Choroid plexus epithelial cell (primary cell): ENCODE data around the gene IGSF23.
"Not testable (repeated sequence)": the region's sequence is repeated elsewhere in the genome, so short reads cannot be mapped to it uniquely, and the experiment has no call there.

Experiments
- DNase-seq: peaks from one replicate; pipeline ENCODE4 v3.0.0-alpha.2; 2010; ENCODE audit warnings: low read depth
- H3K4me3 ChIP-seq: 2 replicates; pipeline ENCODE4 v1.5.1; 2011; ENCODE audit warnings: low read depth, mild to moderate bottlenecking, control low read depth, low read length, moderate library complexity
- TF ChIP-seq, protein P1 (sequence below): conservative IDR thresholded peaks from 2 replicates; pipeline ENCODE4 v1.5.1; 2011; ENCODE audit warnings: low read depth, mild to moderate bottlenecking, control low read depth, inconsistent platforms, low read length, moderate library complexity

Gene IGSF23

GRCh38 chr19:44587963-44588770, 25.2 kb upstream of the IGSF23 start:
- TF ChIP-seq, protein P1, sequence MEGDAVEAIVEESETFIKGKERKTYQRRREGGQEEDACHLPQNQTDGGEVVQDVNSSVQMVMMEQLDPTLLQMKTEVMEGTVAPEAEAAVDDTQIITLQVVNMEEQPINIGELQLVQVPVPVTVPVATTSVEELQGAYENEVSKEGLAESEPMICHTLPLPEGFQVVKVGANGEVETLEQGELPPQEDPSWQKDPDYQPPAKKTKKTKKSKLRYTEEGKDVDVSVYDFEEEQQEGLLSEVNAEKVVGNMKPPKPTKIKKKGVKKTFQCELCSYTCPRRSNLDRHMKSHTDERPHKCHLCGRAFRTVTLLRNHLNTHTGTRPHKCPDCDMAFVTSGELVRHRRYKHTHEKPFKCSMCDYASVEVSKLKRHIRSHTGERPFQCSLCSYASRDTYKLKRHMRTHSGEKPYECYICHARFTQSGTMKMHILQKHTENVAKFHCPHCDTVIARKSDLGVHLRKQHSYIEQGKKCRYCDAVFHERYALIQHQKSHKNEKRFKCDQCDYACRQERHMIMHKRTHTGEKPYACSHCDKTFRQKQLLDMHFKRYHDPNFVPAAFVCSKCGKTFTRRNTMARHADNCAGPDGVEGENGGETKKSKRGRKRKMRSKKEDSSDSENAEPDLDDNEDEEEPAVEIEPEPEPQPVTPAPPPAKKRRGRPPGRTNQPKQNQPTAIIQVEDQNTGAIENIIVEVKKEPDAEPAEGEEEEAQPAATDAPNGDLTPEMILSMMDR, result peak; percentile 53
- peak; percentile 92 for DNase-seq
- H3K4me3 ChIP-seq, result no peak overlapping the region

GRCh38 chr19:44588771-44589112, 24.6 kb upstream of the IGSF23 start:
- no peak overlapping the region for H3K4me3 ChIP-seq
- TF ChIP-seq, protein P1, result no peak
- DNase-seq, result no peak

- no peak for DNase-seq
- H3K4me3 ChIP-seq, result no peak overlapping the region
- TF ChIP-seq, protein P1, result no peak
Measured at GRCh38 chr19:44590245-44591059, 22.9 kb upstream of the IGSF23 start.

GRCh38 chr19:44591340-44591993, 21.9 kb upstream of the IGSF23 start:
- DNase-seq, H3K4me3 ChIP-seq: not testable (repeated sequence)

DNA sequence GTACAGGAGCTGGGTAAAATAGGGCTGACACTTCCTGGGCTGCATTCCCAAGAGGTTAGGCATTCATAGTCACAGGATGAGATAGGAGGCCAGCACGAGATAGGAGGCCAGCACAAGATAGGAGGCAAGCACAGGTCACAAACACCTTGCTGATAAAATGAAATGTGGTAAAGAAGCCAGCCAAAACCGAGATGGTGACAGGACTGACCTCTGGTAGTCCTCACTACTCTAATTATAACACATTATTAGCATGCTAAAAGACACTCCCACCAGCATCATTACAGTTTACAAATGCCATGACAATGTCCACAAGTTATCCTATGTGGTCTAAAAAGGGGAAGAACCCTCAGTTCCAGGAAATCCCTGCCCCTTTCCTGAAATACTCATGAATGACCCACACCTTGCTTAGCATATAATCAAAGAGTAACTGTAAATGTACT, 20.9 kb upstream of the IGSF23 start:
- no peak for DNase-seq
- TF ChIP-seq, protein P1, result no peak
- no peak overlapping the region for H3K4me3 ChIP-seq

- TF ChIP-seq, protein P1, result no peak
- H3K4me3 ChIP-seq, result no peak overlapping the region
- DNase-seq, result no peak
Measured at GRCh38 chr19:44593294-44593693, 20.1 kb upstream of the IGSF23 start.

DNA sequence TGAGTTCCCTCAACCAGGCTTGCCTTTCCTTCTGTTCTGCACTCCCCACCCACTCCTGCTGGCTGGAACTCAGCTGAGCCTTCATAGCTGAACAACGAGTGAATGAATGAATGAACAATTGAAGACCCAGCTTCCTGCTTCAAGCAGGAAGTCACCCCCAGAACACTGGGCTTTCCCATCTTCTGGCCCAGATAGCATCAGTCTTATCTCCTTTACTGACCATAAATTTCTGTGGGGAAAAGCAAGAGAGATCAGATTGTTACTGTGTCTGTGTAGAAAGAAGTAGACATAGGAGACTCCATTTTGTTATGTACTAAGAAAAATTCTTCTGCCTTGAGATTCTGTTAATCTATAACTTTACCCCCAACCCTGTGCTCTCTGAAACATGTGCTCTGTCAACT, 19.5 kb upstream of the IGSF23 start:
- not testable (repeated sequence) for H3K4me3 ChIP-seq, DNase-seq
